H9 (cell line): Measurements from ENCODE around the gene RHOV. TPM values are rescaled to one million over a fixed set of nuclear protein-coding genes. Genes with fewer than 3 reads are reported as not detected.
A peak's percentile ranks its signal among the peaks of the same experiment; 100 is the strongest.

ENCODE experiments used
- DNase-seq: peaks from one replicate; pipeline ENCODE4 v3.0.0-alpha.2; 2017
- H2AFZ ChIP-seq: one replicate; pipeline ENCODE4 v1.6.1; 2013; ENCODE audit warnings: mild to moderate bottlenecking, low read length, control low read depth, moderate library complexity
- H2AK5ac ChIP-seq: 2 replicates; pipeline ENCODE4 v1.6.1; 2013; ENCODE audit warnings: low read length, control low read depth, mixed read lengths; ENCODE audit not compliant: insufficient read length
- H2BK120ac ChIP-seq: one replicate; pipeline ENCODE4 v1.6.1; 2013; ENCODE audit warnings: low read depth, mild to moderate bottlenecking, low read length, control low read depth, inconsistent platforms; ENCODE audit not compliant: poor library complexity, severe bottlenecking
- H2BK12ac ChIP-seq: 2 replicates; pipeline ENCODE4 v1.6.1; 2013; ENCODE audit warnings: low read length, control low read depth, mixed read lengths, low read depth; ENCODE audit not compliant: insufficient read length
- H2BK15ac ChIP-seq: 2 replicates; pipeline ENCODE4 v1.6.1; 2013; ENCODE audit warnings: low read depth, low read length, control low read depth
- H2BK20ac ChIP-seq: one replicate; pipeline ENCODE4 v1.6.1; 2013; ENCODE audit warnings: low read depth, mild to moderate bottlenecking, low read length, control low read depth, inconsistent platforms; ENCODE audit not compliant: poor library complexity, severe bottlenecking
- H2BK5ac ChIP-seq: 2 replicates; pipeline ENCODE4 v1.6.1; 2013; ENCODE audit warnings: low read length, control low read depth, mixed read lengths; ENCODE audit not compliant: insufficient read length
- H3K14ac ChIP-seq: 2 replicates; pipeline ENCODE4 v1.6.1; 2013; ENCODE audit warnings: low read length, control low read depth; ENCODE audit not compliant: insufficient read depth
- H3K18ac ChIP-seq: 2 replicates; pipeline ENCODE4 v1.6.1; 2013; ENCODE audit warnings: low read depth, mild to moderate bottlenecking, mixed read lengths, low read length, control low read depth; ENCODE audit not compliant: insufficient read length
- H3K23ac ChIP-seq: 2 replicates; pipeline ENCODE4 v1.6.1; 2013; ENCODE audit warnings: low read length, control low read depth, mixed read lengths, low read depth; ENCODE audit not compliant: insufficient read length
- H3K23me2 ChIP-seq: 2 replicates; pipeline ENCODE4 v1.6.1; 2013; ENCODE audit warnings: low read depth, mild to moderate bottlenecking, mixed read lengths, low read length, control low read depth; ENCODE audit not compliant: insufficient read length, poor library complexity, severe bottlenecking
- H3K27ac ChIP-seq: 2 replicates; pipeline ENCODE4 v1.5.1; 2013; ENCODE audit warnings: low read length, control low read depth, mixed read lengths, low read depth; ENCODE audit not compliant: insufficient read length
- H3K27me3 ChIP-seq: 2 replicates; pipeline ENCODE4 v1.6.1; 2013; ENCODE audit warnings: low read length, control low read depth, inconsistent platforms; ENCODE audit not compliant: insufficient read depth
- H3K4ac ChIP-seq: 2 replicates; pipeline ENCODE4 v1.6.1; 2013; ENCODE audit warnings: low read depth, mild to moderate bottlenecking, control low read depth, inconsistent platforms, low read length, moderate library complexity
- H3K4me1 ChIP-seq: 2 replicates; pipeline ENCODE4 v1.6.1; 2013; ENCODE audit warnings: low read length, control low read depth, inconsistent platforms; ENCODE audit not compliant: insufficient read depth
- H3K4me2 ChIP-seq: 2 replicates; pipeline ENCODE4 v1.6.1; 2013; ENCODE audit warnings: low read length, control low read depth, mixed read lengths; ENCODE audit not compliant: insufficient read length, insufficient read depth
- H3K56ac ChIP-seq: 2 replicates; pipeline ENCODE4 v1.6.1; 2013; ENCODE audit warnings: low read depth, mild to moderate bottlenecking, mixed read lengths, low read length, control low read depth; ENCODE audit not compliant: insufficient read length
- H3K79me1 ChIP-seq: 2 replicates; pipeline ENCODE4 v1.6.1; 2013; ENCODE audit warnings: low read depth, mild to moderate bottlenecking, moderate library complexity, low read length, control low read depth, inconsistent platforms; ENCODE audit not compliant: insufficient read depth, poor library complexity, severe bottlenecking
- H3K79me2 ChIP-seq: 2 replicates; pipeline ENCODE4 v1.6.1; 2013; ENCODE audit warnings: low read length, control low read depth, inconsistent platforms; ENCODE audit not compliant: insufficient read depth
- H3K9ac ChIP-seq: 2 replicates; pipeline ENCODE4 v1.6.1; 2013; ENCODE audit warnings: low read length, control low read depth, mixed read lengths; ENCODE audit not compliant: insufficient read length; ENCODE audit errors: extremely low read depth
- H3K9me3 ChIP-seq: one replicate; pipeline ENCODE4 v1.6.1; 2013; ENCODE audit warnings: low read depth, low read length, inconsistent platforms; ENCODE audit not compliant: control insufficient read depth
- H3T11ph ChIP-seq: one replicate; pipeline ENCODE4 v1.6.1; 2013; ENCODE audit warnings: mild to moderate bottlenecking, low read length, control low read depth, inconsistent platforms
- H4K20me1 ChIP-seq: one replicate; pipeline ENCODE4 v1.6.1; 2013; ENCODE audit not compliant: control insufficient read depth, insufficient read length, insufficient read depth
- H4K5ac ChIP-seq: 2 replicates; pipeline ENCODE4 v1.6.1; 2013; ENCODE audit warnings: low read depth, mild to moderate bottlenecking, mixed read lengths, low read length, control low read depth; ENCODE audit not compliant: insufficient read length
- H4K8ac ChIP-seq: replicated peaks from 2 replicates; pipeline ENCODE4 v1.6.1; 2013; ENCODE audit warnings: low read length, control low read depth, mixed read lengths, low read depth; ENCODE audit not compliant: insufficient read length
- H4K91ac ChIP-seq: 2 replicates; pipeline ENCODE4 v1.6.1; 2013; ENCODE audit warnings: low read depth, mild to moderate bottlenecking, moderate library complexity, mixed read lengths, low read length, control low read depth; ENCODE audit not compliant: insufficient read length
- H3K27ac Mint-ChIP-seq, 3 experiments: 2 replicates in 2 of 3; 3 replicates in 1 of 3; pipeline ENCODE4 v1.8.0; 2020 to 2021; ENCODE audit warnings: mixed read lengths in 3 of 3, mild to moderate bottlenecking in 1 of 3, moderate library complexity in 1 of 3
- H3K27me3 Mint-ChIP-seq: 2 replicates; pipeline ENCODE4 v1.8.0; 2021; ENCODE audit warnings: low read depth, mild to moderate bottlenecking, moderate library complexity, mixed read lengths
- H3K36me3 Mint-ChIP-seq, 3 experiments: 2 replicates in 2 of 3; 3 replicates in 1 of 3; pipeline ENCODE4 v1.8.0; 2020 to 2021; ENCODE audit warnings: low read depth in 3 of 3, mixed read lengths in 3 of 3; ENCODE audit not compliant: insufficient read depth in 1 of 3
- H3K4me1 Mint-ChIP-seq, 2 experiments: 2 replicates each; pipeline ENCODE4 v1.8.0; 2020; ENCODE audit warnings: mixed read lengths in 2 of 2
- H3K4me3 Mint-ChIP-seq, 2 experiments: 2 replicates in 1 of 2; 3 replicates in 1 of 2; pipeline ENCODE4 v1.8.0; 2020 to 2021; ENCODE audit warnings: mild to moderate bottlenecking in 2 of 2, mixed read lengths in 2 of 2, moderate library complexity in 1 of 2
- H3K9me3 Mint-ChIP-seq, 2 experiments: 2 replicates in 1 of 2; 3 replicates in 1 of 2; pipeline ENCODE4 v1.8.0; 2020; ENCODE audit warnings: mild to moderate bottlenecking in 2 of 2, mixed read lengths in 2 of 2, moderate library complexity in 1 of 2
- CTCF ChIP-seq: fragments of 200-600 bp; sonication (generic); conservative IDR thresholded peaks from 3 replicates; pipeline ENCODE4 v1.8.0; 2021; ENCODE audit warnings: antibody characterized with exemption, mild to moderate bottlenecking
- WGBS: extraction: QIAGEN DNeasy Blood & Tissue Kit; methylation state at CpG from one replicate; pipeline ENCODE4 v1.1.7; 2013; ENCODE audit warnings: missing lambda C conversion rate, low lambda C conversion rate, mixed read lengths; ENCODE audit not compliant: insufficient read length; ENCODE audit errors: extremely low coverage; 5-methylcytosine and 5-hydroxymethylcytosine counted together
- total RNA-seq: library from RNA; stranded (reverse); gene quantifications from 2 replicates; pipeline ENCODE4 v1.2.1, GENCODE V29; 2021

RHOV gene
- total RNA-seq, 1 experiment from 2014 or later, result 3.9 TPM

- Histone ChIP-seq H3K79me1 (no peaks in the 10 kb centered on the region), H3K9me3 (no peaks in the 10 kb centered on the region), H2AFZ (no peak overlapping the region), H4K5ac (no peak overlapping the region), H3K27me3 (no peaks in the 10 kb centered on the region), H3K56ac (no peak overlapping the region), H2AK5ac (no peak overlapping the region), H3K23me2 (peaks cover 3% of the 10 kb centered on the region), H2BK120ac (no peak overlapping the region), H3K14ac (no peak overlapping the region), H3K9ac (no peak overlapping the region), H3T11ph (no peak overlapping the region), H2BK5ac (no peak overlapping the region), H3K27ac (no peak overlapping the region), H3K4me2 (peak overlapping the region; percentile 8), H3K18ac (no peak overlapping the region), H3K4me1 (no peaks in the 10 kb centered on the region; the same call in 1 of the 2 replicates), H4K8ac (no peak overlapping the region), H3K79me2 (no peaks in the 10 kb centered on the region), H3K4ac (no peak overlapping the region), H2BK20ac (no peak overlapping the region), H2BK15ac (no peak overlapping the region; the same call in 1 of the 2 replicates), H2BK12ac (no peak overlapping the region), H4K20me1 (no peaks in the 10 kb centered on the region), H3K23ac (no peak overlapping the region), H4K91ac (no peak overlapping the region)
- no peaks in the 10 kb centered on the region for H3K36me3 Mint-ChIP-seq
- H3K4me1 Mint-ChIP-seq, result peaks cover 23 to 38% of the 10 kb centered on the region in 2 experiments
- DNase-seq, result peak; percentile 79
- H3K9me3 Mint-ChIP-seq, result no peaks in the 10 kb centered on the region; a peak in 1 of 5 replicates
- no peak for TF ChIP-seq CTCF
- peak overlapping the region; percentile 32 to 55; a peak in 3 of 5 replicates for H3K4me3 Mint-ChIP-seq
- H3K27me3 Mint-ChIP-seq, result peaks cover 2% of the 10 kb centered on the region
- WGBS, result no CpG with 5 or more reads among the region's 13 CpGs
- H3K27ac Mint-ChIP-seq, result peak overlapping the region in 2 of 3 experiments; percentile 20 to 54; a peak in 4 of 7 replicates
Observed at GRCh38 chr15:40871749-40872617, 2.1 kb downstream of the RHOV start.
